Activated naive CD8-positive, alpha-beta T cell (primary cell): ENCODE data around the gene PRAMEF12.
"Not testable (repeated sequence)": the region's sequence is repeated elsewhere in the genome, so short reads cannot be mapped to it uniquely, and the experiment has no call there.

Source experiments
- H3K27ac Mint-ChIP-seq: one replicate; pipeline ENCODE4 v1.8.0; 2021; ENCODE audit warnings: mixed read lengths
- H3K27me3 Mint-ChIP-seq: one replicate; pipeline ENCODE4 v1.8.0; 2021; ENCODE audit warnings: mixed read lengths
- H3K36me3 Mint-ChIP-seq: one replicate; pipeline ENCODE4 v1.8.0; 2021; ENCODE audit warnings: mixed read lengths
- H3K4me1 Mint-ChIP-seq: one replicate; pipeline ENCODE4 v1.8.0; 2021; ENCODE audit warnings: low read depth, mixed read lengths
- H3K4me3 Mint-ChIP-seq: one replicate; pipeline ENCODE4 v1.8.0; 2021; ENCODE audit warnings: mild to moderate bottlenecking, mixed read lengths
- H3K9me3 Mint-ChIP-seq: one replicate; pipeline ENCODE4 v1.8.0; 2021; ENCODE audit warnings: low read depth, mixed read lengths

PRAMEF12 gene

GRCh38 chr1:12781488-12781887 is 8.0 kb downstream of the PRAMEF12 start:
- H3K27ac Mint-ChIP-seq, H3K36me3 Mint-ChIP-seq, H3K4me3 Mint-ChIP-seq, H3K27me3 Mint-ChIP-seq, H3K4me1 Mint-ChIP-seq, H3K9me3 Mint-ChIP-seq: not testable (repeated sequence)

GRCh38 chr1:12783783-12784182 is 10.2 kb downstream of the PRAMEF12 start:
- H3K4me3 Mint-ChIP-seq, H3K9me3 Mint-ChIP-seq, H3K27me3 Mint-ChIP-seq, H3K4me1 Mint-ChIP-seq, H3K36me3 Mint-ChIP-seq, H3K27ac Mint-ChIP-seq: not testable (repeated sequence)

DNA sequence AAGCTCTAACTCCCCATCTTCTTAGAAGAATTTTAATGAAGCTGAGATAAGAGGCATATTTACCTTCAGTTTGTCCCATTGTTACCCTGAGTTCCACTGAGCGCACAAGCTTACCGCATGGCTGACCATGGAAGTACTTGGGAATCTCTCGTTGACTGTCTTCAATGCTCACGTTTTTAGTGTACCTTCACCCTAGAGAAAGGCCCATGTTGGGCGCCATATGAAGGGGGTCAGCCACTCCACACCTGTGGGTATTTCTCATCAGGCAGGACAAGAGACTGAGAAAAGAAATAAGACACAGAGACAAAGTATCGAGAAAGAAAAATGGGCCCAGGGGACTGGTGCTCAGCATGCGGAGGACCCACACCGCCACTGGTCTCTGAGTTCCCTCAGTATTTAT is 11.2 kb downstream of the PRAMEF12 start:
- H3K4me3 Mint-ChIP-seq, H3K27ac Mint-ChIP-seq, H3K4me1 Mint-ChIP-seq, H3K36me3 Mint-ChIP-seq, H3K27me3 Mint-ChIP-seq, H3K9me3 Mint-ChIP-seq: not testable (repeated sequence)

- H3K36me3 Mint-ChIP-seq, H3K27me3 Mint-ChIP-seq, H3K9me3 Mint-ChIP-seq, H3K27ac Mint-ChIP-seq, H3K4me1 Mint-ChIP-seq, H3K4me3 Mint-ChIP-seq: not testable (repeated sequence)
Measured at GRCh38 chr1:12791097-12791496, 17.6 kb downstream of the PRAMEF12 start, which contains the start of gene PRAMEF1. Gene PRAMEF1, plus strand, starts transcription at chr1:12791397. Its CDS starts 1,831 bp downstream, at chr1:12793228.

- Mint-ChIP-seq H3K36me3 (no peaks in the 10 kb centered on the region), H3K27me3 (no peaks in the 10 kb centered on the region), H3K27ac (no peak overlapping the region), H3K4me3 (no peak overlapping the region), H3K9me3 (no peaks in the 10 kb centered on the region), H3K4me1 (no peaks in the 10 kb centered on the region)
Measured at GRCh38 chr1:12798911-12799310, 25.4 kb downstream of the PRAMEF12 start.

GRCh38 chr1:12799730-12800129 is 26.2 kb downstream of the PRAMEF12 start:
- H3K27me3 Mint-ChIP-seq = no peaks in the 10 kb centered on the region
- no peak overlapping the region for H3K4me3 Mint-ChIP-seq
- H3K36me3 Mint-ChIP-seq = no peaks in the 10 kb centered on the region
- no peaks in the 10 kb centered on the region for H3K4me1 Mint-ChIP-seq
- peaks cover under 1% of the 10 kb centered on the region for H3K9me3 Mint-ChIP-seq
- no peak overlapping the region for H3K27ac Mint-ChIP-seq

- Mint-ChIP-seq H3K9me3 (peaks cover 6% of the 10 kb centered on the region), H3K36me3 (peaks cover 2% of the 10 kb centered on the region), H3K27ac (no peak overlapping the region)
Measured at GRCh38 chr1:12809933-12810332, 36.4 kb downstream of the PRAMEF12 start.

GRCh38 chr1:12810691-12811408 is 37.3 kb downstream of the PRAMEF12 start:
- no peaks in the 10 kb centered on the region for H3K4me1 Mint-ChIP-seq
- H3K36me3 Mint-ChIP-seq = no peaks in the 10 kb centered on the region
- peaks cover 19% of the 10 kb centered on the region for H3K27me3 Mint-ChIP-seq
- no peak overlapping the region for H3K4me3 Mint-ChIP-seq
- peaks cover 3% of the 10 kb centered on the region for H3K9me3 Mint-ChIP-seq
- no peak overlapping the region for H3K27ac Mint-ChIP-seq

More at GRCh38 chr1:12809933-12810332, 36.4 kb downstream of the PRAMEF12 start:
- no peaks in the 10 kb centered on the region for H3K4me1 Mint-ChIP-seq
- H3K27me3 Mint-ChIP-seq = peaks cover 22% of the 10 kb centered on the region
- no peak overlapping the region for H3K4me3 Mint-ChIP-seq

DNA sequence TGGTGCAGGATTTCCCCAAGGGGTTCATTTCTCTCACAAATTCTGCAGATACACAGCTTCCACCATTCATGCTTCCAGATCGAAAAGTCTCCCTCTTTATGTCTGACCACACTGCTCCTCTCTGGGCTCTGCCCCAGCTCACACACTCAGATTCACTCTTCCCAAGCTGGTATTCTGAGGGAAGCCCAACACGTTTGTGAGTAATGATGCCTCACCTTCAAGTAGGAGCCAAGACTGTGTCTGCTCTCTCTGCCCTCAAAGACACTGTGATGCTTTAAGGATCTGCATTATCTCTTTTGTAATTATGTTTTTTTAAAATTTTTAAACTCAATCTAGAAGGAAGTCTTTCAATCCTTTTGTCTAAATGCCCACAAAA is 37.9 kb downstream of the PRAMEF12 start:
- Mint-ChIP-seq H3K4me1 (no peaks in the 10 kb centered on the region), H3K4me3 (no peak overlapping the region), H3K9me3 (peaks cover 3% of the 10 kb centered on the region), H3K27ac (no peak overlapping the region), H3K36me3 (no peaks in the 10 kb centered on the region), H3K27me3 (peaks cover 19% of the 10 kb centered on the region)

DNA sequence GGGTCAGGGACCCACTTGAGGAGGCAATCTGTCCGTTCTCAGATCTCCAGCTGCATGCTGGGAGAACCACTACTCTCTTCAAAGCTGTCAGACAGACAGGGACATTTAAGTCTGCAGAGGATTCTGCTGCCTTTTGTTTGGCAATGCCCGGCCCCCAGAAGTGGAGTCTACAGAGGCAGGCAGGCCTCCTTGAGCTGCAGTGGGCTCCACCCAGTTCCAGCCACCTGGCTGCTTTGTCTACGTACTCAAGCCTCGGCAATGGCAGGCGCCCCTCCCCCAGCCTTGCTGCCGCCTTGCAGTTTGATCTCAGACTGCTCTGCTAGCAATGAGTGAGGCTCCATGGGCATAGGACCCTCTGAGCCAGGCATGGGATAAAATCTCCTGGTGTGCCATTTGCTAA is 45.5 kb downstream of the PRAMEF12 start:
- H3K36me3 Mint-ChIP-seq, H3K4me3 Mint-ChIP-seq, H3K4me1 Mint-ChIP-seq, H3K9me3 Mint-ChIP-seq, H3K27ac Mint-ChIP-seq: not testable (repeated sequence)
- peaks cover 11% of the 10 kb centered on the region for H3K27me3 Mint-ChIP-seq
